ENCODE measurements around the gene ADAMTS7. TPM values are rescaled to one million over a fixed set of nuclear protein-coding genes. Genes with fewer than 3 reads are reported as not detected.
"Not testable (repeated sequence)": the region's sequence is repeated elsewhere in the genome, so short reads cannot be mapped to it uniquely, and the experiment has no call there.

The ADAMTS7 gene
- total RNA-seq, 1 donor from 2014 or later = 0.39 TPM

- intact Hi-C loops (cut with micrococcal nuclease) = no loop called here
Measured at GRCh38 chr15:78840661-78841375, 29.6 kb upstream of the ADAMTS7 start.

GRCh38 chr15:78839151-78839550 is 27.9 kb upstream of the ADAMTS7 start:
- H3K36me3 Mint-ChIP-seq (ENCODE audit: low read depth); H3K4me1 Mint-ChIP-seq (ENCODE audit: low read depth); H3K4me3 Mint-ChIP-seq; H3K9me3 Mint-ChIP-seq; H3K27ac Mint-ChIP-seq; intact Hi-C loops (cut with micrococcal nuclease); DNase-seq (ENCODE audit: low spot score); H3K27me3 Mint-ChIP-seq (ENCODE audit: insufficient read depth): not testable (repeated sequence)

More at GRCh38 chr15:78840661-78841375, 29.6 kb upstream of the ADAMTS7 start:
- peaks cover 5% of the 10 kb centered on the region for H3K4me1 Mint-ChIP-seq (ENCODE audit: low read depth)
- no peaks in the 10 kb centered on the region for H3K36me3 Mint-ChIP-seq (ENCODE audit: low read depth)
- DNase-seq (ENCODE audit: low spot score) = no peak
- peaks cover 5% of the 10 kb centered on the region for H3K27me3 Mint-ChIP-seq (ENCODE audit: insufficient read depth)
- H3K4me3 Mint-ChIP-seq = no peak overlapping the region
- H3K9me3 Mint-ChIP-seq = no peaks in the 10 kb centered on the region
- peak overlapping the region; percentile 26 for H3K27ac Mint-ChIP-seq

DNA sequence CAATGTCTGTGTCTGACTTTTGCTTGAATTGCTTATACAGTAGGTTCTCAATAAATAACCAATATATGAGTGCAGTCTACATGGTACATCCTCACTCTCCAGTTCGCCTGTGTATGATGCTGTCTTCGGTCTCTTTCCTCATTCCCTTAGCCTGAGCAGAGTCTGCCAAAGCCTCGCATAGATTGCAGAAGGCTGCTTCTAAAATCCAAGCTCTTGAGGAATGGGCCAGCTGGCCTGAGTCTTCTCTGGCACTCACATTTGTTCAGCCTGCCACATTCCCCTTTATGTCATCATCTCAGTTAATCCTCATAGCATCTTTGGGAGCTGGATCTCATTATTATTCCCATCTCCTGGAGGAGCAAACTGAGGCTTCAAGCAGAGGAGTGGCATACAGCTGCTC is 27.2 kb upstream of the ADAMTS7 start:
- Mint-ChIP-seq H3K9me3 (no peaks in the 10 kb centered on the region), H3K27ac (no peak overlapping the region), H3K4me1 (ENCODE audit: low read depth) (peaks cover 5% of the 10 kb centered on the region), H3K36me3 (ENCODE audit: low read depth) (no peaks in the 10 kb centered on the region), H3K27me3 (ENCODE audit: insufficient read depth) (peaks cover 9% of the 10 kb centered on the region), H3K4me3 (no peak overlapping the region)
- intact Hi-C loops (cut with micrococcal nuclease) = no loop called here
- no peak for DNase-seq (ENCODE audit: low spot score)

DNA sequence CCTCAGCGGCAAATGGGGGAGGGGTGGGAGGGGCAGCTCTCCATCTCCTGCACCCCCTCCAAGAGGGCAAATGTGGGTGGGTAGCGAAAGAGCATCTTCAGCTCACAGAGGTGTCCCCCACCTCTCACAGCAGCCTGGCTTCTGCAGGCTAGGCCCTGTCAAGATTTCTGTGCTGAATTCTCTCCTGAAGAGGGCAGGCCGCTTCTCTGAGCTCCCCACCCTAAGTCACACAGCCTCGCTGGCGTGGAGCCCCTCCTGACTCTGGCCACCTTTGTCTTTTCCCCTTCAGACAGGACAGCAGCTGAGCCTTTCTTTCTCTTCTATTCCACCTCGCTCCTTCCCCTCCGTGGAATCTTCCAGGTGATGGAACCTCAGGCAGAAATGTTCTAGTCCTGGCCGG is 26.3 kb upstream of the ADAMTS7 start:
- intact Hi-C loops (cut with micrococcal nuclease) = no loop called here
- Mint-ChIP-seq H3K36me3 (ENCODE audit: low read depth) (no peaks in the 10 kb centered on the region), H3K4me1 (ENCODE audit: low read depth) (peaks cover 4% of the 10 kb centered on the region), H3K27me3 (ENCODE audit: insufficient read depth) (peaks cover 16% of the 10 kb centered on the region), H3K4me3 (no peak overlapping the region), H3K9me3 (no peaks in the 10 kb centered on the region), H3K27ac (no peak overlapping the region)
- no peak for DNase-seq (ENCODE audit: low spot score)

GRCh38 chr15:78837131-78837530 is 25.9 kb upstream of the ADAMTS7 start:
- no peak overlapping the region for H3K4me3 Mint-ChIP-seq
- intact Hi-C loops (cut with micrococcal nuclease) = no loop called here
- H3K27me3 Mint-ChIP-seq (ENCODE audit: insufficient read depth) = peaks cover 18% of the 10 kb centered on the region
- no peak for DNase-seq (ENCODE audit: low spot score)
- H3K9me3 Mint-ChIP-seq = no peaks in the 10 kb centered on the region
- H3K27ac Mint-ChIP-seq = no peak overlapping the region
- no peaks in the 10 kb centered on the region for H3K36me3 Mint-ChIP-seq (ENCODE audit: low read depth)
- no peaks in the 10 kb centered on the region for H3K4me1 Mint-ChIP-seq (ENCODE audit: low read depth)

DNA sequence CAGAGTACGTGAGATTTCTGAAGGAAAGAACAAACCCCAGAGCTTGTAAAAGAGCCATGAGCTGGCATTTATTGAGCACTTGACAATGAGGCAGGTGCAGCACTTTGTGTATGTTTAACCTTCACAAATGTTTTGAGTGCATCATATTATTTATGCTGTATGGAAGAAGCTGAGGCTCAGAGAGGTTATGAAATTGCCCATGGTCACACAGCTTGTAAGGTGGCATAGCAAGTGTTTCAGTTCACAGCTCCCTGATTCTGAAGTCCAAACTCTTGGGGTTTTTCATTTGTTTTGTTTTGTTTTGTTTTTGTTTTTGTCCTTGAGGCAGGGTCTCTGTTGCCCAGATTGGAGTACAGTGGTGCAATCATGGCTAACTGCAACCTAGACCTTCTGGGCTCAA is 25.1 kb upstream of the ADAMTS7 start:
- intact Hi-C loops (cut with micrococcal nuclease) = no loop called here
- no peaks in the 10 kb centered on the region for H3K9me3 Mint-ChIP-seq
- no peak overlapping the region for H3K4me3 Mint-ChIP-seq
- no peaks in the 10 kb centered on the region for H3K36me3 Mint-ChIP-seq (ENCODE audit: low read depth)
- no peak overlapping the region for H3K27ac Mint-ChIP-seq
- H3K4me1 Mint-ChIP-seq (ENCODE audit: low read depth) = no peaks in the 10 kb centered on the region
- DNase-seq (ENCODE audit: low spot score) = no peak
- peaks cover 24% of the 10 kb centered on the region for H3K27me3 Mint-ChIP-seq (ENCODE audit: insufficient read depth)

DNA sequence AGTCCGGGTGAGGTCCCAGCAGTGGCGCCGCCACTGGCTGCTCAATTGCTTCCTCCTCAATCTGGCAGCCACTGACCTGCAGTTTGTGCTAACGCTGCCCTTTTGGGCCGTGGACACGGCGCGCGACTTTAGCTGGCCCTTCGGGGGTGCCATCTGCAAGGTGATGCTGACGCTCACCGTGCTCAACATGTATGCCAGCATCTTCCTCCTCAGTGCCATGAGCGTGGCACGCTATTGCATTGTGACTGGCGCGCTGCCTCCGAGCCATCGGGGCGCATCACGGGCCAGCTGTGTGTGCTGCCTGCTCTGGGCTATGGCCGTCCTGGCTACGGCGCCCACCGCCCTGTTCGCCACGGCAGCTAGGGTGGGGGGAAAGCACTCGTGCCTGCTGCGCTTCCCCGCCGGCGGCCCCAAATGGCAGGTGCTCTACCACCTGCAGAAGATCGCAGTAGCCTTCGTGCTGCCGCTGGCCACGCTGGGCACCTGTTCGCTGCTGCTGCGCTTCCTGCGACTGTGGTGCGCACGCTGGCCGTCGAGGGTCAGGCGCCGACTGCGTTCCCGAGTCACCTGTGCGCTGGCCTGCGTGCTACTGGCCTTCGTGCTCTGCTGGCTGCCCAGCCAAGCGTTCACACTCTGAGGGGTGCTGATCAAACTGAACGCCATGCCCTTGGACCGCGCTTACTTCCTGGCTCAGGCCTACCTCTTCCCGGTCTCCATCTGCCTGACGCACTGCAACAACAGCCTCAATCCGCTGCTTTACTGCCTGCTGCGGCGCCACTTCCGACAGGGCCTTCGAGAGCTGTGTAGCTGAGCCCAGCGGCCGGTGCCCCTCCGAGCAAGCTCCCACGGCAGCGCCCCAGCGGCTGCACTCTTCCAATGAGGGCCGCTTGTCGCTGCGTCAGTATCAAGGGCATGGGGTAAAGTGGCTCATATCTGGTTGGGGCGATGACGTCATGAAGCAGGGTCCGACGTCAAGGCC is 20.3 kb upstream of the ADAMTS7 start:
- Mint-ChIP-seq H3K4me3 (no peak overlapping the region), H3K27ac (no peak overlapping the region), H3K27me3 (ENCODE audit: insufficient read depth) (peaks cover 24% of the 10 kb centered on the region), H3K9me3 (no peaks in the 10 kb centered on the region), H3K36me3 (ENCODE audit: low read depth) (no peaks in the 10 kb centered on the region), H3K4me1 (ENCODE audit: low read depth) (no peaks in the 10 kb centered on the region)
- intact Hi-C loops (cut with micrococcal nuclease) = no loop called here
- DNase-seq (ENCODE audit: low spot score) = no peak

DNA sequence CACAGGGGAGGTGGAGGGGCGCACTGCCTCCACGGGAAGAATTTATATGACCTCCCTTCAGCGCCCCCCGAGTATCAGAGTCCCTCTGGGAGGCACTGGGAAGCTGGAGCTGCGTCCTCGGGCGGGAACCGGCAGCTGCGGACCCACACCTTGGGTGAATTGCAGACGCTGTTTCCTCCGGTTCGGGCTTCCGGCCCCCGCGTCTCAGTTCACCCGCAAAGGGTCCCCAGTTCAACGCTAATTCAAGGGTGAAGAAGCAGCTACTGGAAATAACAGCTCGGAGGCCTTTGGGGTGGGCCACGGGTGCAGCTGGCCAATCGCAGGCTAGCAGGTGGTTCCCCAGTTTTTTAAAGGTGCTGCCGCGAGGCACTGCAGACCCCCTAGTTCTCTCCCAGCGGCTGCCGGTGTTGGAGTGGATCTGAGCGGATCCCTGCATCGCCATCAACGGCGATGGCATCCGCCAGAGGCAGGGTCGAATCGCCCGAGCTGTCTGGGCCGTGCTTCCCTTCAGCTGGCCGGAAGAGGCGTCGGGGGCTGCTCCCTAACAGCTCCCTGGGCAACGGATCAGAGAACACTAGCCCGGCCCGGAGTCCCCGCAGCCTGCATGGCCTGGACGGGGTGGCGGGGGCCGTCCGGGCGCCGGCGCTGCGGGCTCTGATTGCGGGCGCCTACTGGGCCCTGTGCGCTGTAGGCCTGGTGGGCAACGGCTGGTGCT is 19.4 kb upstream of the ADAMTS7 start:
- H3K27ac Mint-ChIP-seq = no peak overlapping the region
- DNase-seq (ENCODE audit: low spot score) = no peak
- no peaks in the 10 kb centered on the region for H3K4me1 Mint-ChIP-seq (ENCODE audit: low read depth)
- no peaks in the 10 kb centered on the region for H3K9me3 Mint-ChIP-seq
- intact Hi-C loops (cut with micrococcal nuclease) = no loop called here
- peak overlapping the region; percentile 39 for H3K4me3 Mint-ChIP-seq
- no peaks in the 10 kb centered on the region for H3K36me3 Mint-ChIP-seq (ENCODE audit: low read depth)
- H3K27me3 Mint-ChIP-seq (ENCODE audit: insufficient read depth) = peaks cover 18% of the 10 kb centered on the region

- Mint-ChIP-seq H3K27ac (no peak overlapping the region), H3K36me3 (ENCODE audit: low read depth) (no peaks in the 10 kb centered on the region), H3K27me3 (ENCODE audit: insufficient read depth) (peaks cover 16% of the 10 kb centered on the region), H3K4me1 (ENCODE audit: low read depth) (no peaks in the 10 kb centered on the region), H3K4me3 (no peak overlapping the region), H3K9me3 (no peaks in the 10 kb centered on the region)
- no peak for DNase-seq (ENCODE audit: low spot score)
- intact Hi-C loops (cut with micrococcal nuclease) = no loop called here
Measured at GRCh38 chr15:78828920-78829319, 17.7 kb upstream of the ADAMTS7 start.

DNA sequence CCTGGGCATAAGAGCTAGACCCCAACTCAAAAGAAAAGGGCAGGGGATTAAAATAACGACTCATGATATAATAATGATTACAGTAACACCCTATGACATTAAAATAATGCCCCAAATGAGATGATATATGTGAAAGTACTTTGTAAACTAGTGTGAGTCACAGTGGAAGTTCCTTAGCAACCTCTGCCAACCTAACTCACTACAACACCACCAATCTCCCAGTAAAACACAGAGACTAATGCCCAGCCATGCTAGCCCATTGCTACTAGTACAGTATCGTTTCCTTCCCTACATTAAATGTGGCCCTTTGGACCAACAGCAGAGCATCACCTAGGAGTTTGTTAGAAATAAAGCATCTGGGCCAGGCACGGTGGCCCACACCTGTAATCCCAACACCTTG is 11.2 kb upstream of the ADAMTS7 start:
- no peaks in the 10 kb centered on the region for H3K36me3 Mint-ChIP-seq (ENCODE audit: low read depth)
- no peak for DNase-seq (ENCODE audit: low spot score)
- intact Hi-C loops (cut with micrococcal nuclease) = no loop called here
- H3K4me3 Mint-ChIP-seq = no peak overlapping the region
- H3K4me1 Mint-ChIP-seq (ENCODE audit: low read depth) = no peaks in the 10 kb centered on the region
- H3K27ac Mint-ChIP-seq = no peak overlapping the region
- no peaks in the 10 kb centered on the region for H3K9me3 Mint-ChIP-seq
- peaks cover 18% of the 10 kb centered on the region for H3K27me3 Mint-ChIP-seq (ENCODE audit: insufficient read depth)

DNA sequence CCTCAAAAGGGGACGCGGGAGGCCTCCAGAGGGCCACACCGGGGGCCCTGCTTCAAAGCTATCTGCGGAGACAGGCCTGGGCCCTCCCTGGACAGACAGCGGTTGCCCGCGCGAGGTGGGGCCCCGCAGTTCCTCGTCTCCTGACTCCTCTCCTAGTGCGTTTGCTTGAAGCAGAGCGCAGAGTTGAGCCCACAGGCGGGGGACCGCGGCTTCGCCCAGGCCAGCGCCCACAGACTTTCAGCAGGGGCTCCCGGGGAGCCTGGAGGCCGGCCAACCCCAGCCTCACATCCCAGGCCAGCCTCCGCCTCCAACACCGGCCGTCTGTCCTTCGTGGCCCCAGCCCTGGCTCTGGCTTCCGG is 540 bp upstream of the ADAMTS7 start:
- Mint-ChIP-seq H3K9me3 (peaks cover 5% of the 10 kb centered on the region), H3K4me1 (ENCODE audit: low read depth) (no peaks in the 10 kb centered on the region), H3K36me3 (ENCODE audit: low read depth) (peaks cover 2% of the 10 kb centered on the region), H3K27ac (peak overlapping the region; percentile 40), H3K4me3 (peak overlapping the region; percentile 71), H3K27me3 (ENCODE audit: insufficient read depth) (peaks cover 51% of the 10 kb centered on the region)
- no peak for DNase-seq (ENCODE audit: low spot score)
- intact Hi-C loops (cut with micrococcal nuclease) = no loop called here

- peak overlapping the region; percentile 67 for H3K4me3 Mint-ChIP-seq
- peaks cover 2% of the 10 kb centered on the region for H3K36me3 Mint-ChIP-seq (ENCODE audit: low read depth)
- intact Hi-C loops (cut with micrococcal nuclease) = loop anchor here (1.0 kb wide), 1 partner anchor 20 kb away; no protein-coding TSS in a partner anchor
- no peak overlapping the region for H3K27ac Mint-ChIP-seq
- no peaks in the 10 kb centered on the region for H3K4me1 Mint-ChIP-seq (ENCODE audit: low read depth)
- peaks cover 5% of the 10 kb centered on the region for H3K9me3 Mint-ChIP-seq
- H3K27me3 Mint-ChIP-seq (ENCODE audit: insufficient read depth) = peaks cover 50% of the 10 kb centered on the region
- no peak for DNase-seq (ENCODE audit: low spot score)
Measured at GRCh38 chr15:78810362-78811123, 721 bp downstream of the ADAMTS7 start.

Data from activated T-helper 1 cell treated with anti-CD3 and anti-CD28 coated beads, Interleukin-12 subunit alpha, Interleukin-12 subunit beta, Interleukin-2, Interleukin-4 antibody, amounts not matched to agents 30 ng/mL and 10 ng/mL and 1 ng/mL, durations not matched to agents 14 hours and 24 hours and 36 hours (primary cell).